GM19463 (cell line): ENCODE measurements around the gene TTC7B.

Source experiments
- ATAC-seq: cut with Tn5 transposase; IDR thresholded peaks from one replicate; pipeline ENCODE4 v1.9.1; 2021; ENCODE audit warnings: mild to moderate bottlenecking, moderate library complexity; ENCODE audit not compliant: unreplicated experiment

The TTC7B gene

GRCh38 chr14:90519262-90519920, 296.8 kb downstream of the TTC7B start:
- no peak for ATAC-seq

GRCh38 chr14:90518941-90519256, 297.3 kb downstream of the TTC7B start:
- ATAC-seq, result no peak

DNA sequence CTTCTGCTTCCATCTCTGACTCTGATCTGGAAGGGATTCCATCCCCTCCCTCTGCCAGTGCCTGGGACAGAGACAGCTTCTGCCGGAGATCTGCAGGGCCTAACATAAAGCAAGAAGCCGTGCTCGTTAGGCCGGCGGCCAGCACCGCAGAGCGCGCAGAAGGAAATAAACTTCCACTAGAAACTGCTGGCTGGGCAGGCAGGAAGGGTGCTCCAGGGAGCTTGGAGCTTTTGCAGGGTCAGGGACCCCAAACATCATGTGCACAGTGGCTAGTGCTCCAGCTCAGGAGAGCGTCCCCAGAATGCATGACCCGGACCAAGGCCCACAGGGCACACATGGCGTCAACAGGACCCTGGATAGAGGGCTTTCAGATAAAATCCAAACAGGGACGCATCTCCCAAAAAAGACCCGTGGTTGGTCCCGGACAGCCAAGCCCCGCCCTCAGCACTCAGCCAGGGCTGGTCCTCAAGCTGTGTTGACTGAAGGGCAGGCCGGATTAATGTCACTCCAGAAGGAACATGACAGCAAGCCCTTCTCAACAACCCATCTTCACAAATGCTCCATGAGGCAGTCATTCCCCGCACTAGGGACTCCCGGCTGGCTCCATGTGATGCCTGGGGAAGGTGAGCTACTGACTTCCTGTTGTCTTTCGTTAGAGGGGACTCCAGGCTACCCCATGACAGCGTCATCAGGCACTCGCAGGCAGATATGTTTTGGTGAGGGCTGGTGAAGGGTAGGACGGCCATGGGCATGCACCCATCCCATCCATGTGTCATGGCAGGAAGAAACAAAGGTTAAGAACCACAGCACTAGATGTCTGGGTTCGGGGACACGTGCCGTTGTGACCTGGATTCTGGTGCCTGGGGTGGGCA, 297.9 kb downstream of the TTC7B start:
- no peak for ATAC-seq

DNA sequence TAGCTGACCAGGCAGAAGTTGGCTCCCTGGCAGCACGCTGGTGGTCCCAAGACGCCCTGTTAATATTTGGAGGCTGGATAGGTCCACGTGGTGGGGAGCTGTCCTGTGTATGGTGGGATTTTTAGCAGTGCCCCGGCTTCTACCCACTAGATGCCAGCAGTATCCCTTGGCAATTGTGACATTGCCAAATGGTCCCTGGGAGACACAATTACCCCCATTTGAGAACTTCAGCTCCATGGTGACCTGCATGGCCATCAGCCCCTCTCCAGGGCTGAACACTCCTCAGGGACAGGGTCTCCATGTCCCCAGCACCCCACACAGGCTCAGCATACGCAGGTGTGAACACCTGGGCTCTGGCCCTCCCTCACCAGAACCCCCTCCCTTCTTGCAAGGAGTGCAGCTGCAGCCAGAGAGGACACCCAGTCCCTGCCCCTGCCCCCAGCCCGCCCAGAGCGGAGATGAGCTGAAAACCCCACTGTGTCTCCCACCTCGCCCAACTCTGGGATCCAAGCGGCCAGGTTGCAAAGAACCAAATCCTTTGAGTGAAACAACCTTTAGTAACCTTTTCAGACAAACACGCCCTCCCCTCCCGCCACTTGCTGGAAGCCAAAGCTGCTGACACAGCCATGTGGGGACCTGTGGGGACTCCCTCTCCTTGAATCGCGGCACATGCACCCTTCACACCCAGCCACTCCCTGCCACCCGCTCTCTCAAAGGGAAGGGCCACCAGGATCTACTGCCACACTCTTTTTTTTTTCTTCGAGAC, 299.0 kb downstream of the TTC7B start:
- ATAC-seq, result no peak

GRCh38 chr14:90514566-90514965, 301.7 kb downstream of the TTC7B start:
- no peak for ATAC-seq

GRCh38 chr14:90514015-90514398, 302.2 kb downstream of the TTC7B start:
- no peak for ATAC-seq

DNA sequence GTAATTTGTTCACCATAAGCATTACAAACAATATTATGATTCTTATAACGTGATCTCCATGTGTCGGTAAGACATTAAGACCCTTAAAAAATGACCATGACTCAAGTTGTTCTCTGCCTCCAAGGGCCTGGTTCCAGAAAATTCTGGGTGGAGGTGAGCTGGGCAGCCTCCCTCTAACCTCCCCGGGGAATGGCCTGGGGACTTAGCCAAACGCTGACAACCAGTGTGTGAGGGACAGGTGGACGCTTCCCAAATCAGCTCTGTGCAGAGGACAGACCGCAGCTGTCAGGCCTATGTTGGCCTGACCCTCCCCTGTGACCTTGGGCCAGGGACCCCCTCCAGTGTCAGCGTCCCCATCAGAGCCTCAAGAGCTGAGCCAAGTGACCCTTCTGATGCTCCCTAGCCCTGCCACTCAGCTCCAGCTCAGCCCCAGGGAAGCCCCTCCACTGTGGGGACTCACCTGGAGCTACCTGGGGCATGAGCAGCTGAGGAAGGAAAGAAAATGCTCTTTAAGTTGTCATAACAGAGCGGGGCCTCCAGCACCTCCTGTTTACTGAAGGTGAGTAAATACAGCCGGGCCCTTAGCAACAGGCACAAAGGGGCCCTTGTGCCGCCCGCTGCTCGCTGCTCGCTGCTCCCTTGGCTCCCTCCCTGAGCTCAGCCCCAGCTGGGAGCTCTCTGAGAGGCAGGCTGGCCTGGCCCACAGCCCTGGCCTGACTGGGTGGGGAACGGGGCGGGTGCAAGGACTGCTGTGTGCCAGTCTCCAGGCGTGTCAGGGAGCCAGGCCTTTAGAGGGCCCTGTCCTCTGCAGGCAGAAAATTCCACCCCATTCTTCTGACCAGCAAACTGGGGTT, 302.8 kb downstream of the TTC7B start:
- ATAC-seq, result no peak

DNA sequence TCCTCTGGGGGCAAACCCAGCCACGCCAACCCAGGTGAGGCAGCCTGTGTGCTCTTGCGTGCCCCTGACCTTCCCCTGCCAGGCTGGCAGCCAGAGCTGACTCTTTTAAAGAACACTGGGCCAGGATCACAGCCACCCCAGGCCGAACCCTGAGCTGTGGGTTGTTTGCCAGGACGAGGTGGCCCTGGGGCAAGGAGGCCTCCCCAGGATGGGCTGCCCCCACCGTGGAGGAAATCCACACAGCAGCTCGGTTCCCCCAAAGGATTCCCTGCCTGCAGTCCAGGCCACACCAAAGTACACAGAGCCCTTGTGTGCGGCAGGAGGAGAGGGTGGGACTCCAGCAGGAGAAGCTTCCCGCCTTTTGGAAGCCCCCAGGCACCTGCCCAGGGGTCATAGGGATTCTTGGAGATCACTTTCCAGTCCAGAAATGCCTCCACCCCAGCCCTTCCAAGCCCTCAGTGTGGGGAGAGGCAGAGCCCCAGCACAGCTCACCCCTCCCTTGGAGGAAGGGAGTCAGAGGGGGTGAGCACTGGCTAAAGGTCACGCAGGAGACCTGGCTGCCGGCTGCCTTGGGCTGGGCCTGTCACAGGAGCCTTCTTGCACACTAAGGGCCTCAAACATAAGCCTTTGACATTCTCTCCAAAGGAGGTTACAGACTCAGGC, 303.8 kb downstream of the TTC7B start:
- no peak for ATAC-seq

DNA sequence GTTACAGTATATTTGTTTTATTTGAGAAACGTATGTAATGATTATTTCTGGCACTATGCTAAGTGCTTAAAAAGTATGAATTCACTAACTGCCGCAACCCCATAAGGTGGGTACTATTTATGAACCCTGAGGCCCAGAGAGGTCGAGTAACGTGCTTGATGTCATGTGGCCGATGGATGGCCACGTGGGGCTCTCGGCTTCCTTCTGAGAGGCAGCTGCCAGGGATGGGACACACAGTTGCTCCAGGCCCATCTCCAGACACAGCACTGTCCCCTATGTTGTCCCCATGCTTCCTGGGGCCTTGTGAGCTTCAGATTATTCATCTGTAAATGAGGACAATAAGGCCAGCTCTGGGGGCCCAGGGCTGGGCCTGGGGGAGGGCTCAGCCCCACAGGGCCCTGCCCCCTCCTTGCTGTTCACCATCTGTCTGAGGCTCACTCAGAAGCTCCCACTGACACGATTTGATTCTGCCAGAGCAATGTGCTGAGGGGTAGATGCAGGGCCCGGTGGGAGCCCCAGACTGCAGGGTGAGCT, 304.4 kb downstream of the TTC7B start:
- ATAC-seq, result no peak

DNA sequence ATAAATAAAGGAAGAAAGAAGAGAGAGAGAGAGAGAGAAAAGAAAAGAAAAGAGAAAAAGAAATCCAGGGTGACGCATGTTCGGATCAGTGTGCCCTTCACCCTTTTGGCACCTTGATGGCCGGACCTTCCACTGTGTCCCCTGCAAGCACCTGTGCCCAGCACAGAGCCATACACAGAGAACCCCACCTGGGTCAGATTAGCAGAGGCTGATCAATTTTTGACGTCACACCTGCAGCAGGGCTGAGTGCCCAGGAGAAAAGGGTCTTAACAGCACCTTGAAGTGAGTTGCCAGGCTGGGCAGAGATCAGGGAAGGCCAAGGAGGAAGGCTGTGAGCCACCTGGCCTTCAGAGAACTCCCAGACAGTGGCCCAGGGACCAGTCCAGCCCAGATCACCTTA, 305.0 kb downstream of the TTC7B start:
- no peak for ATAC-seq

GRCh38 chr14:90510159-90510558, 306.1 kb downstream of the TTC7B start:
- no peak for ATAC-seq

GRCh38 chr14:90509403-90509802, 306.8 kb downstream of the TTC7B start:
- no peak for ATAC-seq

DNA sequence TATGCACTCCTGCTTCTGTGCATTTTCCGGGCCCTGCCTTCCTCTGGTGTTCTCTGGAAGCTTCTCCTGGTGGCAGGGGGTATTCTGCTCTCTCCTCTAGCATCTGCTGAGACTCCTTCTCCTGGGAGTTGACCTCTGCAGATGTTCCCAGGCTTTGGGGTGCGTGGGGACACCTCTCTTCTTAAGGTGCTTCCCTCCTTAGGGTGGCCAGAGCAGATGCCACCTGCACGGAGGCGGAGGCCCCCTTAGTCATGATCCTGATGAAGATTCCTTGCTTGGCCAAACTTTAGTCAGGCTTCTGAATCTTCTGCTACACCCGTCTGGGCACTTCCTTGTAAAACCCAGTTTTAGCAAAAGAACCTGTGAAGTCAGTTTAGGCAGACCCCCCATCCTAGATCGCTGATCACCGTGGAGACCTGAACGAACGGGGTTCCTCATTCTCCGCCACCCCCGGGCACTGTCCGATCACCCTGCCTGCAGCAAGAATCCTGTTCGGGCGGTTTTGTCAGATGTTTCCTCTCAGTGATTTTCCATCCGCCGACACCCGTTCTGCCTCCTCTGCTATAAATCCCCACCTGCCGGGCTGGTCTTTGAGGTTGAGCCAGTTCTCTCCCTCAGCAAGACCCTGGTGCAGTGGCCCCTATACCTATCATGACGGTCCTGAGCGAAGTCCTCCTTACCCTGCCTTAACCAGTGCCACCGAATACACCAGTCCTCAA, 307.5 kb downstream of the TTC7B start:
- ATAC-seq, result no peak

DNA sequence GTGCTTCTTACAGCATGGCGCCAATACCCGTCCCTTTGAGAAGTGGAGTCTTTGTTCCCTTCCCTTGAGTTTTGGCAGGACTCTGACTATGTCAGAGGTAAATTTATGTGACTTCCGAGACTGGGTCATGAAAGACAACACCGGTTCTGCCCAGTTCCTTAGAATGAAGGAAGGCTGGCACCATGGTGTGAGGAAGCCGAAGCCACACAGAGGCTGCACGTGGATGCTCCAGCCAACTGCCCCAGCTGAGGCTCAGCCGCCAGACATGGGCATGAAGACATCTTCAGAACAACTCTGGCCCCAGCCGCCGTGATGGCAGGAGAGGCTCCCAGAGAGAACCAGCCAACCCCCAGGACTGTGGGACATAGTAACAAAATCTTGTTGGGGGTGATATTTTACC, 308.2 kb downstream of the TTC7B start:
- no peak for ATAC-seq

GRCh38 chr14:90507428-90507827, 308.8 kb downstream of the TTC7B start:
- ATAC-seq, result no peak

DNA sequence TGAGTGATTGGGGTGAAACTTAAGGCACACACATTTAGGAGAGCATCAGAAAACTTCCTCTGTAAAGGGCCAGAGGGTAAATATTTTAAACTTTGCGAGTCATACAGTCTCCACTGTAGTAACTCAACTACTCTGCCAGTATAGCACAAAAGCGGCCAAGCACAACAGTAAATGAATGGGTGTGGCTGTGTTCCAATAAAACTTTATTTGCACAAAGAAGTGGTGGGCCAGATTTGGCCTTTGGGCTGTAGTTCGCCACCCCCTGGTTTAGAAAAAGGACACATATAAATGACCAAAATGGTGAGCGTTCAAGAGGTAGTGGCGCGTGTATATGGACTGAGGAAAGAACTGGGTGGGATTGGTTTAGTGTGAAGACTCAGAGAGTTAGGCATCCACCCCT, 309.5 kb downstream of the TTC7B start:
- ATAC-seq, result no peak

- ATAC-seq, result no peak
These were observed 310.7 kb downstream of the TTC7B start for GRCh38 chr14:90505531-90505930.

DNA sequence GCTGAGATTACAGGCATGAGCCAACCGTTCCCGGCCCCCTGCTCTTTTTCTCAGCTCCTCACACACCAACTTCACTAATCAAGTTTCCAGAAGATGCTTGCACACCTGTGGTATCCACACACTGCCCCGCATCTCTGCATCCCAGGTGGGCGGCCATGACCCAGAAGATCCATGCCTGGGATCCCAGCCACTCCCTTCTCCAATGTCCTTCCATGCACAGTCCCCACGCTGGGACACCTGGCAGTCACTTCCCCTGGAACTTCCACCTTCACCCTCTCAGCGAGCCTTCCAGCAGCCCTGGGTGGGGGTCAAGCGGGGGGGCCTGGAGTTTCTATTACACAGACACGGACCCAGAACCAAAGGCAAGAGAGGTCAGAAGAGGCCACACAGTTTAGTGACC, 311.6 kb downstream of the TTC7B start:
- ATAC-seq, result no peak

DNA sequence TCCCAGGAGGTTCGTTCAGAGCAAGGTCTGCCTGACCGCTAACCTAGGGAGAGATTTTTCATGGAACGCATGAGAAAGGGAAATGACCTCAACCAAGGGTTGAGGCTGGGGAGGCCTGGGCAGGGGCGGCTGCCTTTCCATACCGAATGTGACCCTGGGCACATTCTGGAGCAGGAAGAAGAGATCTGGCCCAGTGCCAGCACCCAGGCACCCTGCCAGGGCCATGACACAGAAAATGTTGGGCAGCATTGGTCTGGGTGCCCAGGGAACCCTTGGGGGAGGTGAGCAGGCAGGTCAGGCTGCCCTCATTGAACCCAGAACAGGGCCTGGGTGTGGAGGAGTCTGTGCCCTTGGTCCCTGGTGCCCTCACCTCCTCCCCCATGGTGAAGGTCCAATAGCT, 312.6 kb downstream of the TTC7B start:
- no peak for ATAC-seq

DNA sequence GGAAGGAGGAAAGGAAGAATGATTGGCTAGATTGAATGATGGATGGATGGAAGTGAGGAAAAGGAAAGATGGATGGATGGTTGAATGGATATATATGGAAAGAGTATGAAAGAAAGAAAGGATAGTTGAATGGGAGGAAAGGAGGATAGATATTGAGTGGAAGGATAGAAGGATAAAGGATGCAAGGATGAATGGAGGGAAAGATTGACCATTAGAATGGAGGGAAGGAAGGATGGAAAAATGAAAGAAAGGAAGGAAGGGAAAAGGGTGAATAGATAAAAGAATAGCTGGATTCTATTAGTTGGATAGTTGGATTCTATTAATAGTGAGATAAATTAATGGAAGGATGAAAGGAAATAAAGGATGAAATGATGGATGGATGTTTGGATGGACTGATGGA, 313.5 kb downstream of the TTC7B start:
- no peak for ATAC-seq
